WI38 (cell line): ENCODE data around the gene ACOT7.

Source experiments
- H3K4me3 ChIP-seq: 2 replicates; pipeline ENCODE4 v1.5.1; 2011; ENCODE audit warnings: low read depth, mild to moderate bottlenecking, control low read depth, low read length
- TF ChIP-seq, protein P1 (sequence below): IDR thresholded peaks from 2 replicates; pipeline ENCODE4 v1.5.1; 2012; ENCODE audit warnings: low read depth, mild to moderate bottlenecking, control low read depth, low read length

Gene ACOT7

DNA sequence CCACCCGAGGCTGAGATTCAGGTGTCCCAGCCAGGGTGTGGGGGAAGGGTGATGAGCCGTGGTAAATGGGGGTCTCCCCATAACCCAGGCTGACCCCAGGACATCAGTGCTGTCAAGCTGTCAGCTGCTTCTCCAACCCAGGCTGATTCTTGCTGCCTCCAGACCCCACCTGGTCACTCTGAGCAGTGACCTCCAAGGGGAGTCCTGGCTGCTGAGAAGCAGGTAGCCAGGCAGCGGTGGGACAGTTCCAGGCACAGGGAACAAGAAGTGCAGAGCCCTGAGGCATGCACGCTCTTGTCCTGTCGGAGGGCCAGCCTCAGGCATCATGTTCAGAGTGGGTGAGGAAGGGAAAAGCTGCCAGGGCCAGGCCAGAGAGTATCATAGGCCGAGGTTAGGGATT, 32.1 kb upstream of the ACOT7 start:
- H3K4me3 ChIP-seq: no peak overlapping the region
- TF ChIP-seq, protein P1, sequence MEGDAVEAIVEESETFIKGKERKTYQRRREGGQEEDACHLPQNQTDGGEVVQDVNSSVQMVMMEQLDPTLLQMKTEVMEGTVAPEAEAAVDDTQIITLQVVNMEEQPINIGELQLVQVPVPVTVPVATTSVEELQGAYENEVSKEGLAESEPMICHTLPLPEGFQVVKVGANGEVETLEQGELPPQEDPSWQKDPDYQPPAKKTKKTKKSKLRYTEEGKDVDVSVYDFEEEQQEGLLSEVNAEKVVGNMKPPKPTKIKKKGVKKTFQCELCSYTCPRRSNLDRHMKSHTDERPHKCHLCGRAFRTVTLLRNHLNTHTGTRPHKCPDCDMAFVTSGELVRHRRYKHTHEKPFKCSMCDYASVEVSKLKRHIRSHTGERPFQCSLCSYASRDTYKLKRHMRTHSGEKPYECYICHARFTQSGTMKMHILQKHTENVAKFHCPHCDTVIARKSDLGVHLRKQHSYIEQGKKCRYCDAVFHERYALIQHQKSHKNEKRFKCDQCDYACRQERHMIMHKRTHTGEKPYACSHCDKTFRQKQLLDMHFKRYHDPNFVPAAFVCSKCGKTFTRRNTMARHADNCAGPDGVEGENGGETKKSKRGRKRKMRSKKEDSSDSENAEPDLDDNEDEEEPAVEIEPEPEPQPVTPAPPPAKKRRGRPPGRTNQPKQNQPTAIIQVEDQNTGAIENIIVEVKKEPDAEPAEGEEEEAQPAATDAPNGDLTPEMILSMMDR: no peak

GRCh38 chr1:6424619-6425593, 31.3 kb upstream of the ACOT7 start, which contains the start of gene ESPN:
ESPN (plus strand) TSS chr1:6424776; CDS start chr1:6424956, 180 bp downstream.
- TF ChIP-seq, protein P1: no peak
- H3K4me3 ChIP-seq: no peak within 1 kb of the TSS

DNA sequence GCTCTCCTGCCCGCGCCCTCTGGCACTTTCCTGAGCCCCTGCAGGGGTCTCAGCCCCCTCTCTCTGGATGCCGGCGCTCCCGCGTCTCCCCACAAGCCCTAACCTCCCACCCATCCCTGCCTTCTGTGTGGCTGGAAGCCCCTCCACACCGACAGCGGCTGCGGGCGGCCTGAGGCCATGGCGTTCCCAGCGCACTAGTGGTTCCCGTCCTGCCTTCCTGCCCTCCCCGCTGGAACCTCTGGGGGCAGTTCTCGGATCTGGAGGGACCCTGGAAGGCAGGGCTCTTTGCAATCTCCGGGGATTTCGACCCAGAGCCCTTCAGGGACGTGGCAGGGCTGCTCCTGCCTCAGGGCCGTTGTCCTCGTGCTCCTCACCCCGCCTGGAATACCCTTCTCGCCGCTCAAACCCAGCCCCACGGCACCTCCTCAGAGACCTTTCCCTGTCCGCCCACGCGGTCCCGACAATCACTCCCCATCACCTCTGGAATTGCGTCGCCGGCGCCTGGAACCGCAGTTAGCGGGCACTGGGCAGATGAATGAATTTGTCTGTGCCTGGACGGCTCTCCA, 30.5 kb upstream of the ACOT7 start:
- TF ChIP-seq, protein P1: no peak
- no peak overlapping the region for H3K4me3 ChIP-seq

GRCh38 chr1:6423321-6423999, 29.9 kb upstream of the ACOT7 start:
- TF ChIP-seq, protein P1: peak; percentile 42; the same call in 1 of the 2 replicates
- no peak overlapping the region for H3K4me3 ChIP-seq

GRCh38 chr1:6421266-6421665, 27.7 kb upstream of the ACOT7 start:
- no peak overlapping the region for H3K4me3 ChIP-seq
- TF ChIP-seq, protein P1: no peak

- TF ChIP-seq, protein P1: no peak
- H3K4me3 ChIP-seq: no peak overlapping the region
Observed at GRCh38 chr1:6420454-6421042, 27.0 kb upstream of the ACOT7 start.
